Astrocyte of the cerebellum (primary cell): ENCODE measurements around the gene MRPL11.

Source experiments
- DNase-seq: peaks from one replicate; pipeline ENCODE4 v3.0.0-alpha.2; 2011; ENCODE audit warnings: low read depth
- H3K4me3 ChIP-seq: 2 replicates; pipeline ENCODE4 v1.5.1; 2011; ENCODE audit warnings: mild to moderate bottlenecking, low read depth, low read length, moderate library complexity
- CTCF ChIP-seq: IDR thresholded peaks from 2 replicates; pipeline ENCODE4 v1.5.1; 2012; ENCODE audit warnings: low read length, low read depth, moderate library complexity, mild to moderate bottlenecking; ENCODE audit errors: missing control alignments
- in situ Hi-C: cut with HindIII; loops from 2 replicates; pipeline ENCODE4 v1.10.0; 2017; ENCODE audit warnings: low sequenced_read_pairs

MRPL11 gene

GRCh38 chr11:66477263-66478201 lies 38.9 kb upstream of the MRPL11 start:
- no peak overlapping the region for H3K4me3 ChIP-seq
- in situ Hi-C loops: no loop called here
- no peak for TF ChIP-seq CTCF
- DNase-seq: no peak

- in situ Hi-C loops: no loop called here
- TF ChIP-seq CTCF: no peak
- no peak for DNase-seq
- H3K4me3 ChIP-seq: no peak overlapping the region
These were observed 38.2 kb upstream of the MRPL11 start for GRCh38 chr11:66476841-66477251.

GRCh38 chr11:66476173-66476840 lies 37.7 kb upstream of the MRPL11 start:
- TF ChIP-seq CTCF: no peak
- no peak for DNase-seq
- in situ Hi-C loops: no loop called here

GRCh38 chr11:66475349-66476172 lies 36.9 kb upstream of the MRPL11 start:
- in situ Hi-C loops: no loop called here
- no peak overlapping the region for H3K4me3 ChIP-seq
- TF ChIP-seq CTCF: no peak
- DNase-seq: no peak

More at GRCh38 chr11:66476173-66476840, 37.7 kb upstream of the MRPL11 start:
- no peak overlapping the region for H3K4me3 ChIP-seq

GRCh38 chr11:66473608-66474515 lies 35.2 kb upstream of the MRPL11 start:
- in situ Hi-C loops: no loop called here
- TF ChIP-seq CTCF: no peak
- no peak for DNase-seq
- H3K4me3 ChIP-seq: no peak overlapping the region
